ENCODE data around the gene CHPF.

The CHPF gene

DNA sequence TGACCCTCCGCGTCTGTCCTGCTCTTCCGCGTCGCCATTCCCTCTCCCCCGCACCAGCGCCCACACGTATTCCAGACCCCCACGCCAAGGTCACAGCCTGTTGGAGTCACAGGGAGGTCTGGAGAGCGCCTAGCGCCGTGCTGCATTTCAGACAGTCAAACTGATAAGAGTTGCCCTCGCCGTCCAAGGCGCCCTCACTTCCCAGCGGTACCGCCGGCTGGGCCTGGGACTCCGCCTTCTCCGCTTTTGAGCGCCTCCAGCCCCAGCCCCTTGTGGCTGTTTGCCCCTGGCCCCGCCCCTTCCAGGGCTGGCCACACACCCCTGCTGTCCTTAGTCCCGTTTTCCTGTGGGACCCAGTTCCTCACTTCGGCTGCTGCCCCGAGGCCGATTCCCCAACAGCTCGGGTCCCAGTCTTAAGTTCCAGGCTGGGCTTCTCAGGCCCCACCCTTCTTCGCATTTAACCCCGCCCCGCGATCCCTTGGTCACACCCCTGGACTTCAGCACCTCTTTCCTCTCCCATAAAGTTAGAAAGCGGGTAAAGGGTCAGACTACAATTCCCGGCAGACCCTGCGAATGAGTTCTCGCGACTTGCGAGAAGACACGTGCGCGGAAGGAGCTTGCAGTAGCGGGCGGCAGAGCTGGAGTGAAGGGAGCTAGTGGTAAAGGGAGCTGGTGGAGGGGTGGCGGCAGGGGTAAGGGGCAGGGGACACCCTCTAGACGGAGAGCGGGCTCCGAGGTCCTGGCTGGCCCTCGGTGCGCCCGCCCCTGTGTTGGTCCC lies 45.1 kb downstream of the CHPF start, which contains the start of gene GMPPA:
Gene GMPPA (plus strand): TSS at position 612 of the 778 bp plus-strand sequence. CDS start 1,085 bp downstream, outside the sequence.
- DNase-seq (ENCODE audit: low spot score) = peak; percentile 99

DNA sequence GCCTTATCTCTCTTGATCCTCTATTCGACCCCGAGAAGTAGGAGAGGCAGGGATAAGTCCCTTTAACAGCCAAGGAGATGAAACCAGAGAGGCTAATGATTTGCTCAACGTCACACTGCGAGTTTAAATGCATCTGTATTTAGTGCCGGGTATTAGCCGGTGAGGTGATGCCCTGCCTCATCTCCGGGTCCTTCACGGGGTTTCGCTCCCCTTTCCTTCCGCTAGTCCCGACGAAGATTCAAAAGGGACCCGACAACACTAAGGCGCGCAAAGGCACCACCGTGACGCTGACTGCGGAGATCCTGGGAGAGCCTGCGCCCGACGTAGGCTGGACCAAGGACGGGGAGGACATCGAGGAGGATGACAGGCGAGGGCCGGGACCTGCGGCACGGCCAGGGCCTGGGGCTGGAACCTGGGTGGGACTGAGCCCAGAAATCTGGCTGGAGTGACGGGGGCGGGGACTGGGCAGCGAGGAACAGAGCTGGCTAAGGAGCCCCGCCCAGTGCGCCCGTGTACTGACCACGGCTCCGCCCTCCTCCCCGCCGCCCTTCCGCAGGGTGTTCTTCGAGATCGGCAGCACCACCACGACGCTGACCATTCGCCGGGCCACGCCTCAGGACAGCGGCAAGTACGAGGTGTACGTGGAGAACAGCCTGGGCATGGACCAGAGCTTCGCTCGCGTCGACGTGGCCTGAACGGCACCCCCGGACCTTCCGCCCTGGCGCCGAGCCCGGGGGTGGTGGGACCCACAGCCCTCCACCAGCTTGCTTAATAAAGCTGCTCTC lies 45.9 kb downstream of the CHPF start:
- no peak for DNase-seq (ENCODE audit: low spot score)

DNA sequence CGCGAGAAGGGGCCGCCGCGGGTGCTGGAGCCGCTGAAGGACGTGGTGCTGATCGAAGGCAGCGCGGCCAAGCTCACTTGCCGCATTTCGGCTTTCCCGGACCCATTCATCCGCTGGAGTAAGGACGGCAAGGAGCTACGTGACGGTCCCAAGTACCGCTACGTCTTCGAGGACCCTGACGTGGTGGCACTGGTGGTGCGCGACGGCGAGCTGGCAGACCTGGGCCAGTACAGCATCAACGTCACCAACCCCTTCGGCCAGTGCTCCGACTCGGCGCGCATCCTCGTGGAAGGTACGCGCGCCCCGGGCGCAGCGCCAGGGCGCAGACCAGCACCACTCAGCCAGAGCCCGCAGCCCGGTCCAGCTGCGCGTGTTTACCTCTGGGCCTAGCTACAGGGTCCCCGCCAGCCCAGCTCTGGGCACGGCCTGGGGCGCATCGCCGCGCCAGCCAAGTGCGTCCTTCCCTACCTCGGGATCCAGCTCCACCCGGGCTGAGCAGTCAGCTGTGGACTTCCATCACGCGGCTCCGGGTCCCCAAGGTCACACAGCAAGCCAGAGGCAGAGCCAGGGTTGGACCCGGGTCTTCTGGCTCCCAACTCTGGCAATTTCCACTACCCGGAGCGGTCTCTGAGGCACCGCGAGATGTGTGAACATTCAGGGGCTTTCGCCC lies 46.6 kb downstream of the CHPF start:
- no peak for DNase-seq (ENCODE audit: low spot score)

DNA sequence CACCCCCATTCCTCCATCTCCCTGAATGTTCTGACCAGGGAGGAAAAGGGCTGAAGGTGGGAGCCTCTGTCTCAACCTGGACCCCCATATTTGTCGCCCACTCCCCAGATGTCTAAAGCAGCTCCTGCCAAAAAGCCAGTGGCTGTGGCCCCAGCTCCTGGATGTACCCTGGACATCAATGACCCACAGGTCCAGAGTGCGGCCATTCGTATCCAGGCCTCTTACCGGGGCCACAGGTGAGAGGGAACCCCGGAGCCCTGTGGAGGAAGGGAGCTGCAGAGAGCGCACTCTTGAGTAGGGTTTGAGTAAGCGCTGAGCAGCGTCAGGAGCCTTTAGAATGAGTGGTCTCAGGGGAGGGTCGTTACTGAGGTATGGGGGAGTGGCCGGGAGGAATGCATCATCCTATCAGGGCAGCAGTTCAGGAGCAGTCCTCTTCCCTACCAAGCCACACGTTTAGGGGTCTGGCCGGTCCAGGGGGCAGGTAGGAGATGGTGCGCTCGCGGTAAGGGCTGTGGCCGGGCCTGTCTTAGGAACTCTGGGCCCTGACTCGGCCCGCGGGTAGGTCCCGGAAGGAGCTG lies 47.3 kb downstream of the CHPF start:
- DNase-seq (ENCODE audit: low spot score) = no peak

DNA sequence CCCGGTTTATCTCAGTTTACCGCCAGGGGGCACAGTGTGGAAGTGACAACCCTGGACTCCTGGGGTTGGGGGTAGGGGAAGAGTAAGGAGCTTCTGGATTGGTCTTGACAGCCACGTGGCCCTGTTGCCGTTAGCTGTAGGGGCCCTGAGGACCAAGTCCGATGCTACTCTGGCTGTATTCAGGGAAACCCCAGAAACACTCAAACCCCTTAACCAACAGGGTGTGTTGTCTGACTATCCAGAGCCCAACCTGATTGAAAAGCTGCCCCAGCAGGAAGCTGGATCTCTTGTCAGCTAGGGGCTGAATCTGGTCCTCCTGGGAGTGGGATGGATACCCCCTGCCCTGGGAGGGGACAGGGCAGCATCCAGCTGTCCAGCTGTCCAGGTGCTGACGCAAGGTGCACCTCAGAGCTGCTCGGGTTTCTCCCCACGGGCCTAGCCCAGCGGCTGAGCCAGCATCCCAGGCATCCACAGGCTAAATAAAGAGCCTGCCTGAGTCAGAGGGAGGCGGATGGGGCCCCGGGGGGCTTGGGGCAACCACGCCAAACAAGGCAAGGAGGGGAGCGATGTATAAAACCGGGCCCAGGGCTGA lies 48.0 kb downstream of the CHPF start:
- DNase-seq (ENCODE audit: low spot score) = peak; percentile 89

DNA sequence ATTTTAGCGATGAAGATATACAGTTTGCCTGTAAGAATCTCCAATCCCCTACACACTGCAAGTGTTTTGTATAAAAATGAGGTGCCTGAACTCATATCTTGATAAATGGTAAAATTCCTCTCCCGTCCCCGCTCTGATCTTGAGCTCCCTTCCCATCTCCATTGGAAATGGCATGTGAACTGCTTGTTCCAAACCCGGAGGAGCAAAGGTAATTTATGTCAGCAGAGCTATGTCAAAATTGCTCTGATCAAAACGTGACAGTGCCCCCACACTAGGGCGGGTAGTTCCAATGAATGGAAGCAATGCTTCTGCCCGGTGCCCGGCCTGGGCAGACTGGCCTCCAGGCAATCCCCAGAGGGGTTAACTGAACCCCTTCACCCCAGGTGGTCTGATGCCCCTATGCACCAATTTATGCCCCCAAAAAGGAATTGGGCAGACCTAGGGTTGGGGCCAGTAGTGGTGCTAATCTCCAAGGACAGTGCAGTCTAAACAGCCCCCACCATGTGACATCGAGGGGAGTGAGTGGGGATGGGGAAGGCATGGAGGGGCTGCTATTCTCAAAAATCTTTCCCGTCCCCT lies 48.6 kb downstream of the CHPF start:
- DNase-seq (ENCODE audit: low spot score) = no peak

DNA sequence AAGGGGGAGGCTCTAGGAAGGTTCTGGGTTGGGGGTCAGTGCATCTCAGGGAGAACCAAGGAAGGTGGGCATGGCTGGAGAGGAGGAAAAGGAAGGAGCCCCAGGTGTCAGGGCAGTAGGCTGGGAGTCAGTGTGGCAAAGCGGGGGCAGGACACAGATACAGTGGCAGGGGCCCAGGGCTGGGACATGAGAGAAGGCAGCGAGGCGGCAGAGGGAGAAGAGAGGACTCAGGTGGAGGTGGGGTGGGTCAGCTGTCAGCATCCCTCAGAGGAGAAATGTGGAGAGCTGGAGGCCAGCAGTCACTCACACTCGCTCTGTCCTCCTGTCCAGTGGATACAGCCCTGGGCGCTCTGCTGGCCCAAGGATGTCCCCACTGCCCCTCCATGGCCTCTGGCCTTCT lies 50.5 kb downstream of the CHPF start:
- DNase-seq (ENCODE audit: low spot score) = no peak

DNA sequence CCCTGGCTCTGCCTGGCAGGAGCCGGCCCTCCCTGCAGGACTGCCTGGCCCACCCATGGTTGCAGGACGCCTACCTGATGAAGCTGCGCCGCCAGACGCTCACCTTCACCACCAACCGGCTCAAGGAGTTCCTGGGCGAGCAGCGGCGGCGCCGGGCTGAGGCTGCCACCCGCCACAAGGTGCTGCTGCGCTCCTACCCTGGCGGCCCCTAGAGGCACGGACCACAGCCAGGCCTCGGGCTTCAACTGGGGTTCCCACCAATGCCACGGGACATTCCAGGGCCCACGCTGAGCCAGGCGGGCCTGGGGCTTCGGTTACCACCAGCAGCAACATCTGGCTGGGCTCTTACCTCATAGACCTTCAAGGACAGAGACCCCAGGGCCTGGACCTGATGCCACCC lies 51.0 kb downstream of the CHPF start:
- DNase-seq (ENCODE audit: low spot score) = no peak

DNA sequence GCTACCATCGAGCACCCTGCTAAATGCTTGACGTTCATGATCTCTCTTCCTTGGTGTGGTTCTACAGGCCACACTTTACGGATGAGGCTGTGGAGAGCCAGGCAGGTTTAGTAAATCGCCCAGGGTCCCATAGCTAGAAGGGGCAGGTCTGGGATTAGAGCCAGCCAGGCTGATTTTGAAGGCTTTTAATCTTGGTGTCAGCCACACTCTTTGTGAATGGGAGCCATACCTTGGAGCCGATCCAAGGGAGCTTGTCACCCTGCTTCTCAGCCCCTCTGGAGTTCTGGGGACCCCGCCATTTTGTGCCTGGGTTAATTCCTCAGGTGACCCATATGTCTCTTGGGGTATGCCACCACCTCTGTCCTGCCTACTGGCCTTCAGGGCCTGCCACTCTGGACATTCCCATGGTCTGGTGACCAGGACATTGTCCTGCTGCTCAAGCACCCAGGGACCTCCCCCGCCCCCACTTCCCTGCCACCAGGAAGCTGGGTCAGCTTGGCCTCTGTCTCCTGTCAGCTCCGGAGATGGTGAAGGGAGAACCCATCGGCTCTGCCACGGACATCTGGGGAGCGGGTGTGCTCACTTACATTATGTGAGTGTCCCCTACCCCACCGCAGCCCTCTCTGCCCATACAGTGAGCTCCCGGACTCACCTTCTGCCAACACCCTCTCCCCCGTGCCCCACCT lies 52.2 kb downstream of the CHPF start:
- no peak for DNase-seq (ENCODE audit: low spot score)

DNA sequence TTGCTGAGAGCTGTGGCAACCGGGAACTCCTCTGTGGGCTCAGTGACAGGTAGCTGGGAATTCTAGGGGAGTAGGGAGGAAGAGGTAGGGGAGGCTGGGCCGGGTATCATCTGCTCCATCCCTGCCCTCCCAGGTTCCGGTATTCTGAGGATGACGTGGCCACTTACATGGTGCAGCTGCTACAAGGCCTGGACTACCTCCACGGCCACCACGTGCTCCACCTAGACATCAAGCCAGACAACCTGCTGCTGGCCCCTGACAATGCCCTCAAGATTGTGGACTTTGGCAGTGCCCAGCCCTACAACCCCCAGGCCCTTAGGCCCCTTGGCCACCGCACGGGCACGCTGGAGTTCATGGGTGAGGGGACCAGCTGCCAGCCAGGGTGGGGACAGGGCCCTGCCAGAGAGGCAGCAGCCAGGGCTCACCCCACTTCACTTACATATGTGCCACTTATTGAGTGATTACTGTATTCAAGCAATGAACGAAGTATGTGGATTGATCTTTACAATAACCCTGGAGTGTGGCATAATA lies 52.9 kb downstream of the CHPF start:
- no peak for DNase-seq (ENCODE audit: low spot score)

DNA sequence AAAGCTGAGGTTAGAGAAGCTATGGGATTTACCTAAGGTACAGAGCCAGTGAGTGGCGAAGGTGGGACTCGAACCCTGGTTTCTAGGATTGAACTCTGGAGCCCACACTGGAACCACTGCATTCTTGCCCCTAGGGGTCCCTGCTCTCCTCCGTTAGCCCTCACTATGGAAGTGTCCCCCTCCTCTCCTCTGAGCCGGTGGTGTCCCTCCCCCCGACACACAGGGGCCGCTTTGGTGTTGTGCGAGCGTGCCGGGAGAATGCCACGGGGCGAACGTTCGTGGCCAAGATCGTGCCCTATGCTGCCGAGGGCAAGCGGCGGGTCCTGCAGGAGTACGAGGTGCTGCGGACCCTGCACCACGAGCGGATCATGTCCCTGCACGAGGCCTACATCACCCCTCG lies 53.4 kb downstream of the CHPF start:
- DNase-seq (ENCODE audit: low spot score) = no peak

DNA sequence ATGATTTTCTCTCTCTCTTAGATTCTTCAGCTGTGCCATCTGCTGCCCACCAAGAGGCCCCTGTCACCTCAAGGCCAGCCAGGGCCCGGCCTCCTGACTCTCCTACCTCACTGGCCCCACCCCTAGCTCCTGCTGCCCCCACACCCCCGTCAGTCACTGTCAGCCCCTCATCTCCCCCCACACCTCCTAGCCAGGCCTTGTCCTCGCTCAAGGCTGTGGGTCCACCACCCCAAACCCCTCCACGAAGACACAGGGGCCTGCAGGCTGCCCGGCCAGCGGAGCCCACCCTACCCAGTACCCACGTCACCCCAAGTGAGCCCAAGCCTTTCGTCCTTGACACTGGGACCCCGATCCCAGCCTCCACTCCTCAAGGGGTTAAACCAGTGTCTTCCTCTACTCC lies 54.3 kb downstream of the CHPF start:
- no peak for DNase-seq (ENCODE audit: low spot score)

Small RNAs within 50 kb of the gene (small RNA-seq; reads per million reads assigned to genes)
- gene MIR3132 (0 to 0.04 reads per million in 2 experiments), gene RN7SKP213 (0.05 to 1.4 reads per million in 2 experiments)

Data from SK-N-DZ (cell line).